Measurements from ENCODE around the gene SCUBE3.

SCUBE3 gene

GRCh38 chr6:35213824-35214756, at the start of gene SCUBE3:
SCUBE3 (plus strand) TSS chr6:35213956; CDS start chr6:35214419, 463 bp downstream.
- DNase-seq (ENCODE audit: low spot score), result peak; percentile 90

- no peak for DNase-seq (ENCODE audit: low spot score)
Observed at GRCh38 chr6:35164277-35164676, 49.5 kb upstream of the SCUBE3 start.

DNA sequence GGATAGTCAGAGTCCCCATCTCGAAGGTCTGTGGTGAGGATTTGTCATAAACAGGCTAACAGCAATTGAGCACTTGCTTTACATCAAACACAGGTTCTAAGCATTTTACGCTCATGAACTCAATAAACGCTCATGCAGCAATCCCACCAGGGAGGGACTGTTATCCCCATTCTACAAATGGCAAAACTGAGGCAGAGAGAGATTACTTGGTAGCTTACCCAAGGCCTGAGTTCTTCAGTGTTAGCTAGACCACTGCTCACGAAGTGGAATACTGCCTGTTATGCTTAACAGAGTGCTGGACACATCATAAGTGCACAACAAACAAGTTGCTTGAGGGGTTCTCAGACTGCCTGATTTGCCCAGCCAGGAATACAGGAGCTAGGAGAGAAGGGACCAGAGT, 48.9 kb upstream of the SCUBE3 start:
- no peak for DNase-seq (ENCODE audit: low spot score)

GRCh38 chr6:35165630-35166071, 48.1 kb upstream of the SCUBE3 start:
- DNase-seq (ENCODE audit: low spot score), result no peak

DNA sequence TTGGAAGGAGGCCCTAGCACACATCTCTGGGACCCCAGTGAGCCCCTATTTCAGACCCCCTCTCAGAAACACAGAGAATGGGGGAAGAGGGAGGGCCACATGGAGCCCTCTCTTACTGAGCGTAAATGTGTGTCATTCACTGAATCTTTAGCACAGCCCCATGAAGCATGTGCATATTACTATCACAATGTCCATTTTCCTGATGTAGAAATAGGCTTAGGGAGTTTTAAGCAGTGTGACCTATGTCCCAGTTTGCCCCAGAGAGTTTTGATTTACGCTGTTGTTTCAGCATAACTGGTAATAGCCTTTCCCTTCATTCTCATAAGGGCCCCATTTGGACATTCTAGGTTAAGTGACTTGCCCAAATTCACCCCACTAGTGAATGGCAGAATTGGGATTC, 47.6 kb upstream of the SCUBE3 start:
- DNase-seq (ENCODE audit: low spot score), result no peak

DNA sequence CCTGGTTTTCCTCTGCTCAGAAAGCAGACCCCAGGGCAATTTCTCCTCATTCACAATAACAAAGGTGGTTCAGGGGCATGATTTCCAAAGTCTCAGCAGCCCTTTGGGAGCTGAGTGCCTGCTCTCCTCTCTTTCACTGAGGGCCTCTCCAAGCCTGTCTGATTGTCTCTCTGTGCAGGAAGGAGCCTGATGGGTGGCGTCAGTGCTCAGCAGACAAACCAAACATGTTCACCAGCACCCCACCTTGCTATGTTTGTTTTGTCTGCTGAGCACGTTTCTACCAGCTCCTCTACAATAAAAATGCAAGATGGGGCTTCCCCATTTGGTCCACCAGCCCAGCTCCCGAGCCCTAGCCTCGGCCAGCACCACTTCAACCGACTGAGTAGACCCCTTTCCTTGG, 47.2 kb upstream of the SCUBE3 start:
- no peak for DNase-seq (ENCODE audit: low spot score)

- DNase-seq (ENCODE audit: low spot score), result no peak
Observed at GRCh38 chr6:35167505-35167904, 46.3 kb upstream of the SCUBE3 start.

GRCh38 chr6:35168461-35168861, 45.3 kb upstream of the SCUBE3 start:
- DNase-seq (ENCODE audit: low spot score), result no peak

DNA sequence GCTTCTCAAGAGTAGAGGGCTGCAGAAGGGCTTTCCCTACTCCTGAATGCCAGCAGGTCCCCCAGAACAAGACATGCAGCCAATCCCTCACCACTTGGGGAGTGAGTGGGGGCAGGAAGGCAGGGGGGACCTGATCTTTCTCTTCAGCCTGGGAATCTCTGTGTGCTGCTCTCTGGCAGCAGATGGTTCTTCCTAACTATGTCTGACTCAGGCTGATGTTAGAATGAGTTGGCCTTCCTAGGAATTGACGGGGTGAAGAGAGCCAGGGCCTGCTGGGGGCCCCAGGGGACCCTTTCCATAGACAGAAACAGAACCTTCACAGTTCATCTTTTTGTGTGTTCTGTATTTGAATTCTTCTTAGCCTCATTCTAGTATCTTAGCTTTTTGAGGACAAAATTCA, 43.6 kb upstream of the SCUBE3 start:
- no peak for DNase-seq (ENCODE audit: low spot score)

DNA sequence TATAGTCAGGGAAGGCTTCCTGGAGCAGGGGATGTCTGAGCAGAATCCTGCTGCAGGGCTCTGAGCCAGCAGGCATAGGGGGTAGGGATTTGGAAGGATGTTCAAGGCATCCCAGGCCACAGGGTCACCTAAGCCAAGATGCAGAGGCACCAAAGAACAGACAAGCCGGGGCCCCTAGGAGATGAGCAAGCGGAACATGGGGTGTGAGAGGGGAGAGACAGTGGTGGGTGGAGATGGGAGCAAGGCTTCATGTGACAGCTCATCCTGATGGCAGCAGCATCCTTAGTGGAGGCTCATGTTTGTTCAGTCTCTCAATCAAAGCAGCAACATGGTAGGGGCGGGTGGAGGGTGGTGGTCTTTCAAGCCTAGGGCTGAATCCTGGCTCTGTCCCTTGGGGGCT, 42.9 kb upstream of the SCUBE3 start:
- DNase-seq (ENCODE audit: low spot score), result no peak

DNA sequence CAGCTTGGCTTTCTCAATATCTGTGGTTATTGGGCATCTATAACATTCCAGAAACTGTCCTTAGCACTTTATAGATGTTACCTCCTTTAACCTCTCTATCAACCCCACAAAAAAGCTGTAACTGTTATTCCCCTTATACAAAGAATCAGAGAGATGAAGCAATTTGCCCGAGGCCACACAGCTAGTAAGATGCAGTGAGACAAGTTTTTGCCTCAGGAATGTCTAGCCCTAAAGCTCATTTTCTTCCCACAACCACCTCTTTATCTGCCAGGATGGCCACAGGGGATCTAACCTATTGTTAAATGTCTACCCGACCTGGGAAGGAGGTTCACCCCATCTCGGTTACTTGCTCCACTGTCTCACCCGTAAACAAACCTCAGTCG, 40.7 kb upstream of the SCUBE3 start:
- DNase-seq (ENCODE audit: low spot score), result no peak

DNA sequence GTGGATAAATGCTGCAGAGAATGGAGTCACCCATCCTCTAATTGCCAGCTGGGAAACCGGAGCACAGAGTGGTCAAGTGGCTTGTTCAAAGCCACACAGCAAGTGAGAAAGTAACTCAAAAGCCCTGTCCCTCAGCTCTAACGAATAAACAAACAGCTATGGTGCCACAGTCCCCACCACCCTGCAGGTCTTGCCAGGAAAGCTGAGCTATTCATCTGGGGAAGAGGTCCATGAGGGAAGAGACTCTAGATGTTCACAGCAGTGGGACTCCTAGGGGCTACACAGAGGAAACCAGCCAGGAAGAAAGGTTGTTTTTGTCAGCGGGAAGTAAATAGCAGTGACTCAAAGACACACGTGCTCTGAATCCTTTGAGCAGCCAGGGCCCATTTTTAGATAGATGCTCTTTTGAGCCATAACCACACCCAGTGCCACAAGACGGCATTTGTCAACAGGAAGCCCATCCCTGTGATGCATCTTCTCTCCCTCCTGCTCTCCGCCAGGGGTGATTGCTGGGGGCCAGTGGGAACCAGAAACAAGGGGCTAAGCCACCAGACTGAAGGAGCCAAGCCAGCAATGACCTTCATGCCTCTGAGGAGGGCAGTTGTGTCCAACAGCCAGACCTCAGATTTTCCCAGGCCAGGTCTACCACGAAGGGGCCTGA, 40.2 kb upstream of the SCUBE3 start:
- no peak for DNase-seq (ENCODE audit: low spot score)

DNA sequence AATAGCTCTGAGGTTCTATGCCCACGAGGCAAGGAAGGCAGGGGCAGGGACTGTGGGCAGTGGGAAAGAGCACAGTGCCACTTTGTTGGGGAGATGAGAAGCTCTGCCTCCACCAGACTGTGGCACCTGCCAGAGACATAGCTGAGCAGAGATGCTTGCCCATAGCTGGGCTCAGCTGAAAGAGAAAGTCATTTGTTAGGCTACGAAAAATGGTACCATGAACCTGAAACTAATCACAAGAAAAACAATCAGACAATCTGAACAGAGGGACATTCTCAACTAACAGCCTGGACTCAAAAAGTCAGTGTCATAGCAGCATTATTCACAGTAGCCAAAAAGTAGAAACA, 39.7 kb upstream of the SCUBE3 start:
- no peak for DNase-seq (ENCODE audit: low spot score)

DNA sequence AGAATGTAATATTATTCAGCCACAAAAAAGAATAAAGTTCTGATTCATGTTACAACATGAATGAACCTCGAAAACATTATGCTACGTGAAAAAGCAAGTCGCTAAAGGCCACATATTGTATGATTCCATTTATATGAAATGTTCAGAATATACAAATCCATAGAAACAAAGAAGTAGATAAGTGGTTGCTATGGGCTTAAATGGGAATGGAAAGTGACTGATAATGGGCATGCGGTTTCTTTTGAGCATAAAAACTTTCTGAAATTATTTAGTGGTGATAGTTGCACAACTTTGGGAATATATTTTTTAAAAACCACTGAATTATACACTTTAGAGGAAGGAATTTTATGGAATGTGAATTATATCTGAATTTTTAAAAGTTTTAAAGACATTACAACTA, 39.3 kb upstream of the SCUBE3 start:
- no peak for DNase-seq (ENCODE audit: low spot score)

DNA sequence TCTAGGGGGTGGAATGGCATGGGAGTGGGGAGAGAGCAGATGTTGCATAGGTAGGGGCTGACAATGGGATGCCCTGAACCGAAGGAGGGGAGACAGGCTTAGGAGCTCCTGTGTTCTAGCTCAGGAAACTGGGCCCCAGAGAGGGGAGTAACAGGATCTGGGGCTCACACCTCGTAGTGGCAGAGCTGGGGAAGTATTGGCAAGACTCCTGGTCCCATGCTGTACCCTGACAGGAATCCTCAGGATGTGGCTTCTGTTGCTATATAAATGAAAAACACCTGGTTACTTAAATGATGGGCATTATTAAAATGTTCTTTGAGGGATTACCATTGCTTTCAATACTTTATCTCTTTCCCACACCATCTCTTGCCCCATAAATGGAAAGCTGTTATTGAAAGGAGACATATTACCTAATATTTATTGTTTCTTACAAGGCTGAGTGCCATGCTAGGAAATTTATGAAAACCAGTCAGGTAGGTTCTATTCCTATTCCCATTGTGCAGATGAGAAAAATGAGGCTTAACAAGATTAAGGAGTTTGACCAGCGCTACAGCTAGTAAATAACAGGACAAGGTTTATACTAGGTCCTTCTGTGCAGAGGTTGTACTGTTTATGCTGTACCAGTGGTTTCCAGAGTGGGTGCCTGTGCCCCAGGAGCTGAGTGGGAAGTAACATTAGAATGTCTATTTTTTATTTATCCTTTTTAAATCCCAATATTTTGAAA, 37.3 kb upstream of the SCUBE3 start:
- DNase-seq (ENCODE audit: low spot score), result no peak

DNA sequence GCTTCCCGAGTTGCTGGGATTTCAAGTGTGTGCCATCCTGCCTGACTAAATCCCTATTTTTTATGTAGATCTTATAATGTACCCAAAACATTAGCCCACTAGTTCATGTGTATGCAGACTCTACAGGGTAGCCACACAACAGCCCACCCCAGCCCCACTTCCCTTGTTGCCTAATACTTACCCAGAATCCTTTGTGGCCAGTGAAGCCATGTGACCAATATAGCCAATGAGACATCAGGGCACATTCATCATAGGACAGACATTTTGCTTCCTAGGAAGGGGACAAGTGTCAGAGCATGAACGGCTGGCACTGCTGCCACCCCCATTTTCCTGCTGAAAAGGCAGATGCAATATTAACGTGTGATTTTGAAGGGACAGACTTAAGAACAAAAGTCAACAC, 36.6 kb upstream of the SCUBE3 start:
- no peak for DNase-seq (ENCODE audit: low spot score)

- no peak for DNase-seq (ENCODE audit: low spot score)
Observed at GRCh38 chr6:35177596-35177995, 36.2 kb upstream of the SCUBE3 start.

- DNase-seq (ENCODE audit: low spot score), result no peak
Observed at GRCh38 chr6:35178012-35178411, 35.7 kb upstream of the SCUBE3 start.

GRCh38 chr6:35178932-35179832, 34.6 kb upstream of the SCUBE3 start:
- DNase-seq (ENCODE audit: low spot score), result no peak

DNA sequence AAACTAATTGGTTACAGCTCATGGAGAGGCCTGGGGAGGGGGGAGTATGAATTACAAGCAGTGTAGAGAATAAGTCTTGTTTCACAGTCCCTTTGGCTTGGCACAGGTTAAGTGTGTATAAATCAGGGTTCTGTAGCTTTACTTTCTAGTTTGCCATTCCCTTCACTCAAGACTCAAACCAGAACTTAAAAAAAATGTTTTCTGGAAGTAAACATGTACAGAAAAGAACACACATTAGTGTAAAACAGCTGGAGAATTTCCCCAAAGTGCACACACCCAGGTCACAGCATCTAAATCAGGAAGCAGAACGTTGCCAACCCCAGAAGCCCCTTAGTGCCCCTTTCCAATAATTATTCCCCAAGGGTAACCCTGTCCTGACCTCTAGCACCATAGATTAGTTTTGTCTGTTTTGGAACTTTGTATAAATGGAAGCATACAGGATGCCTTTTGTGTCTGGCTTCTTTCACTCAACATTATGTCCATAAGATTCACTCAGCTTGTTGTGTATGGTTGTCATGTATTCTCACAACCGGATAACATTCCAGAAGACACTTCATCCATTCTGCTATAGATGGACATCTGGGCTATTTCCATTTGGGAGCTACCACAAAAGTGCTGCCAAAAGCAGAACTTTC, 33.7 kb upstream of the SCUBE3 start:
- DNase-seq (ENCODE audit: low spot score), result no peak

DNA sequence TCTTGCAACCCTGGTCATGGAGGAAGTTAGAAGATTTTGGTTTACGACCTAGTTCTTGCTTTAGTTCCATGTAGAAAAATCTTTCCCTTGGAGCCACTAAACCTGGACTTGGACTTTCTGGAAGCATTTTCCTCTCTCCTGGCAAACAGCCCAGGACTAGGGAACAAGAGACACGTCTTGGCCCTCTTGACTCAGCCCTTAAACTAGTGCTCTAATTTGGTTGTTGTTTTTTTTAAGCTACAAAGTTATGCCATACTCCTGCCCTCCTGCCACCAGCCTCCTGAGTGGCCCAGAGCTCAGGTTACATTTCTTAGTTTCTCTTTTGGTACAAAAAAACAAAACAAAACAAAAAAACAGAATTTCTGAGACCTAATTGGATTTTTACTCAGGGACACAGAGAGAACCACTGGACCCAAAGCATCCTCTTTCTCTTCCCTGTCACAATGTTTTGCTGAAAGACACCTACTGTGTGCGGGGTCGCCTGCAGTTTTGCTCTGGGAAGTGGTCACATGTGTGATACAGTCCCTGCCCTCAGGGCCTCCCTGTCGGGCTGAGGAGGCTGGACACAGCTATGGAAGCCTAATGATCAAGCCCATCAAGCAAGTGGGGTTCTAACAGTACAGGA, 32.3 kb upstream of the SCUBE3 start:
- no peak for DNase-seq (ENCODE audit: low spot score)
